Psoas muscle (tissue), 8 donors: ENCODE data around the gene MAL. TPM values are rescaled to one million over a fixed set of nuclear protein-coding genes. Genes with fewer than 3 reads are reported as not detected.
A peak's percentile ranks its signal among the peaks of the same experiment; 100 is the strongest.

ENCODE experiments used
- ATAC-seq, 4 donors: fragments of 200-7000 bp; cut with Tn5 transposase; one replicate each; pipeline ENCODE4 v1.9.1; 2020; ENCODE audit warnings: moderate library complexity in 3 of 4, mild to moderate bottlenecking in 2 of 4
- DNase-seq, 2 donors: peaks; one replicate each; pipeline ENCODE4 v3.0.0-alpha.2; 2020
- H3K27ac ChIP-seq: fragments of 200-600 bp; one replicate; pipeline ENCODE4 v1.8.0; 2022
- H3K27me3 ChIP-seq, 3 donors: fragments of 200-600 bp in 1 of 3; one replicate each; pipeline versions ENCODE4 v1.6.1 to v1.8.0; 2013 to 2022; ENCODE audit warnings: low read length in 2 of 3, mild to moderate bottlenecking in 2 of 3, moderate library complexity in 1 of 3; ENCODE audit not compliant: insufficient read depth in 3 of 3
- H3K36me3 ChIP-seq, 2 donors: fragments of 200-600 bp in 1 of 2; one replicate each; pipeline versions ENCODE4 v1.6.1 to v1.8.0; 2013 to 2022; ENCODE audit warnings: low read depth in 1 of 2, mild to moderate bottlenecking in 1 of 2, moderate library complexity in 1 of 2; ENCODE audit not compliant: insufficient read depth in 1 of 2
- H3K4me1 ChIP-seq: fragments of 200-600 bp; one replicate; pipeline ENCODE4 v1.8.0; 2022
- H3K4me3 ChIP-seq: fragments of 200-600 bp; one replicate; pipeline ENCODE4 v1.8.0; 2022; ENCODE audit warnings: mild to moderate bottlenecking
- H3K9me3 ChIP-seq: fragments of 200-600 bp; one replicate; pipeline ENCODE4 v1.8.0; 2022
- WGBS, 3 donors: extraction: QIAGEN DNeasy Blood & Tissue Kit; methylation state at CpG; one replicate each; pipeline versions ENCODE4 v1.1.6 to v1.1.7; 2013; 5-methylcytosine and 5-hydroxymethylcytosine counted together
- intact Hi-C, 2 donors: fragments of 100-400 bp; cut with DNase I; formaldehyde crosslinking; loops; one replicate each; pipeline versions ENCODE4 v1.11.0 to v1.14.2; 2022
- polyA plus RNA-seq, 3 donors: library from polyadenylated mRNA; stranded (reverse); fragments of 200-250 nt; gene quantifications; one replicate each; pipeline ENCODE4 v1.2.3, GENCODE V29; 2013
- total RNA-seq, 4 donors: library from RNA; stranded (reverse); fragmentation: NEBNext Ultra II Directional in 2 of 4; extraction: Animal tissue kit (Norgen Biotek cat#: 25700) in 2 of 4; gene quantifications; one replicate each; pipeline versions ENCODE4 v1.2.1 to v1.2.4, GENCODE V29; 2021 to 2023
- TF ChIP-seq, protein P1 (sequence below): fragments of 200-600 bp; IDR thresholded peaks from one replicate; pipeline ENCODE4 v1.8.0; 2022; ENCODE audit warnings: antibody characterized with exemption
- donor health status: healthy with polysubstance abuse.
- donor health status: DM: no; HTN: no; CAD: no; lungs with moderate emphysema.
- donor health status: Bipolar disorder and iron deficiency.
- donor health status: healthy.
- donor health status: DM: yes; HTN: yes; CAD: no.
- donor health status: DM: no; HTN: no; CAD: no.
- donor health status: DM: no; HTN: no; CAD: no.
- donor health status: DM: yes; HTN: yes; CAD: no.

The MAL gene
- total and polyA plus RNA-seq, 7 donors, result 0.53 to 1.5 (median 0.93) TPM; not detected in 1

- H3K36me3 ChIP-seq, result no peaks in the 10 kb centered on the region
- no peaks in the 10 kb centered on the region for H3K9me3 ChIP-seq
- TF ChIP-seq, protein P1, sequence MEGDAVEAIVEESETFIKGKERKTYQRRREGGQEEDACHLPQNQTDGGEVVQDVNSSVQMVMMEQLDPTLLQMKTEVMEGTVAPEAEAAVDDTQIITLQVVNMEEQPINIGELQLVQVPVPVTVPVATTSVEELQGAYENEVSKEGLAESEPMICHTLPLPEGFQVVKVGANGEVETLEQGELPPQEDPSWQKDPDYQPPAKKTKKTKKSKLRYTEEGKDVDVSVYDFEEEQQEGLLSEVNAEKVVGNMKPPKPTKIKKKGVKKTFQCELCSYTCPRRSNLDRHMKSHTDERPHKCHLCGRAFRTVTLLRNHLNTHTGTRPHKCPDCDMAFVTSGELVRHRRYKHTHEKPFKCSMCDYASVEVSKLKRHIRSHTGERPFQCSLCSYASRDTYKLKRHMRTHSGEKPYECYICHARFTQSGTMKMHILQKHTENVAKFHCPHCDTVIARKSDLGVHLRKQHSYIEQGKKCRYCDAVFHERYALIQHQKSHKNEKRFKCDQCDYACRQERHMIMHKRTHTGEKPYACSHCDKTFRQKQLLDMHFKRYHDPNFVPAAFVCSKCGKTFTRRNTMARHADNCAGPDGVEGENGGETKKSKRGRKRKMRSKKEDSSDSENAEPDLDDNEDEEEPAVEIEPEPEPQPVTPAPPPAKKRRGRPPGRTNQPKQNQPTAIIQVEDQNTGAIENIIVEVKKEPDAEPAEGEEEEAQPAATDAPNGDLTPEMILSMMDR, result no peak
- H3K4me1 ChIP-seq, result no peaks in the 10 kb centered on the region
- DNase-seq (no peak), ATAC-seq (no peak)
- no peaks in the 10 kb centered on the region for H3K27me3 ChIP-seq
- no peak overlapping the region for H3K27ac ChIP-seq
- intact Hi-C loops, result no loop called here
- no peak overlapping the region for H3K4me3 ChIP-seq
- whole genome bisulfite sequencing, 3 donors, result 58 to 77% (median 74%) methylated on average over 7 of the region's 7 CpGs
These were observed 18.9 kb upstream of the MAL start for GRCh38 chr2:95006588-95006987.

GRCh38 chr2:95007031-95007609, 18.4 kb upstream of the MAL start:
- ATAC-seq (no peak), DNase-seq (no peak)
- Histone ChIP-seq H3K4me3 (no peak overlapping the region), H3K36me3 (no peaks in the 10 kb centered on the region), H3K4me1 (no peaks in the 10 kb centered on the region), H3K27ac (no peak overlapping the region), H3K9me3 (no peaks in the 10 kb centered on the region), H3K27me3 (peaks cover 0 to 1% (median 0%) of the 10 kb centered on the region in 3 donors)
- 88 to 93% (median 89%) methylated on average over 12 of the region's 12 CpGs for WGBS, 3 donors
- TF ChIP-seq, protein P1, result no peak
- intact Hi-C loops, result no loop called here

GRCh38 chr2:95007822-95008221, 17.7 kb upstream of the MAL start:
- H3K27me3 ChIP-seq, result peaks cover 0 to 1% (median 0%) of the 10 kb centered on the region in 3 donors
- 49 to 68% (median 58%) methylated on average over 8 of the region's 8 CpGs for WGBS, 3 donors
- DNase-seq (no peak), ATAC-seq (no peak)
- TF ChIP-seq, protein P1, result no peak
- no peaks in the 10 kb centered on the region for H3K4me1 ChIP-seq
- no peak overlapping the region for H3K27ac ChIP-seq
- no peak overlapping the region for H3K4me3 ChIP-seq
- H3K36me3 ChIP-seq, result no peaks in the 10 kb centered on the region
- intact Hi-C loops, result no loop called here
- no peaks in the 10 kb centered on the region for H3K9me3 ChIP-seq

GRCh38 chr2:95008306-95008705, 17.2 kb upstream of the MAL start:
- Histone ChIP-seq H3K4me3 (no peak overlapping the region), H3K9me3 (no peaks in the 10 kb centered on the region), H3K4me1 (no peaks in the 10 kb centered on the region), H3K27me3 (peaks cover 0 to 1% (median 0%) of the 10 kb centered on the region in 3 donors), H3K27ac (no peak overlapping the region), H3K36me3 (no peaks in the 10 kb centered on the region)
- DNase-seq, result peak in 1 of 2 donors; percentile 12
- intact Hi-C loops, result no loop called here
- ATAC-seq, result no peak
- TF ChIP-seq, protein P1, result no peak
- 45 to 70% (median 51%) methylated on average over 2 of the region's 2 CpGs for WGBS, 3 donors

- H3K36me3 ChIP-seq, result no peaks in the 10 kb centered on the region
- no peak overlapping the region for H3K27ac ChIP-seq
- 77 to 85% (median 79%) methylated on average over 2 of the region's 2 CpGs for WGBS, 3 donors
- H3K4me3 ChIP-seq, result no peak overlapping the region
- no peaks in the 10 kb centered on the region for H3K9me3 ChIP-seq
- ATAC-seq (no peak), DNase-seq (no peak)
- no peaks in the 10 kb centered on the region for H3K4me1 ChIP-seq
- H3K27me3 ChIP-seq, result peaks cover 0 to 1% (median 0%) of the 10 kb centered on the region in 3 donors
- intact Hi-C loops, result no loop called here
- TF ChIP-seq, protein P1, result no peak
These were observed 16.5 kb upstream of the MAL start for GRCh38 chr2:95008996-95009395.
